Activated CD4-positive, alpha-beta T cell treated with anti-CD3 and anti-CD28 coated beads, Interleukin-2, amount 50 U/mL, for 16 hours (primary cell): ENCODE results near the gene CADM4.
"Not testable (repeated sequence)": the region's sequence is repeated elsewhere in the genome, so short reads cannot be mapped to it uniquely, and the experiment has no call there.

ENCODE experiments used
- DNase-seq: peaks from one replicate; pipeline ENCODE4 v3.0.0-alpha.2; 2020

CADM4 gene

GRCh38 chr19:43605875-43606568 is 33.6 kb downstream of the CADM4 start:
- no peak for DNase-seq

GRCh38 chr19:43600326-43600725 is 39.3 kb downstream of the CADM4 start:
- not testable (repeated sequence) for DNase-seq

GRCh38 chr19:43599635-43600295 is 39.9 kb downstream of the CADM4 start:
- DNase-seq = no peak

- no peak for DNase-seq
Observed at GRCh38 chr19:43598445-43599240, 41.0 kb downstream of the CADM4 start.

DNA sequence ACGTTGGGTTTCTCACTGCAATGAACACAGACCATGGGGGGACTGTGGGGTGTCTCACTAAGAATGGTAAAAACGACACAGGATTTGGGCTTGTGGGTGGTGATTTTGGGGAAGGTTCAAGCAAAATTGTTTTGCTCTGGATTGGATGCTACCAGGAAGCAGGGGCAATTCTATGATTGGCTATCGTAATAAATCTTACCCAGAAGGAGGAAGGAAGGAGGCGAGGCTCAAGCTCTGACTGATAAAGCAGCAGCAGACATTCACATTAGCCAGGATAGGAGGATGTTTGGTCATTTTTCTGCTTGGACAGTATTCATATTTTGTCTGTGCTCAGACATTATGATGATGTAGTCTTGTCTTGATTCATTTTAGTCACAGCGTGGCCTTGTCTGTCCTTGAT is 41.8 kb downstream of the CADM4 start:
- DNase-seq = no peak

GRCh38 chr19:43596842-43597461 is 42.7 kb downstream of the CADM4 start:
- DNase-seq = no peak

- peak; percentile 100 for DNase-seq
Observed at GRCh38 chr19:43595999-43596841, 43.4 kb downstream of the CADM4 start, which contains the start of the genes IRGQ and ZNF576. Gene IRGQ (minus strand): TSS chr19:43596134. CDS start chr19:43595338, 796 bp downstream. Gene ZNF576 (plus strand): TSS chr19:43596595. CDS start chr19:43597109, 514 bp downstream.

DNA sequence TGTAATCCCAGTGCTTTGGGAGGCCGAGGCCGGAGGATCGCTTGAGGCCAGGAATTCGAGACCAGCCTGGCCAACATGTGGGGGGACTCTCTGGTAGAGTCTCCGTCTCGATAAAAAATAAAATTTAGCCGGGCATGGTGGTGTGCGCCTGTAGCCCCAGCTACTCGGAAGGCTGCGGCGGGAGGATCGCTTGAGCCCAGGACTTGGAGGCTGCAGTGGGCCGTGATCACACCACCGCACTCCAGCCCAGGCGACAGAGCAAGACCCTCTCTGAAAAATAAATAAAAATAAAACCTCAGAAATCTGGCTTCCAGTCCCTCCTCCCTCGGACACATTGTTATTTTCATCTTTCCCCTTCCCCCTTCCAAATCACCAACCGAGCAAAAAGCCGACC is 44.0 kb downstream of the CADM4 start:
- DNase-seq = no peak

DNA sequence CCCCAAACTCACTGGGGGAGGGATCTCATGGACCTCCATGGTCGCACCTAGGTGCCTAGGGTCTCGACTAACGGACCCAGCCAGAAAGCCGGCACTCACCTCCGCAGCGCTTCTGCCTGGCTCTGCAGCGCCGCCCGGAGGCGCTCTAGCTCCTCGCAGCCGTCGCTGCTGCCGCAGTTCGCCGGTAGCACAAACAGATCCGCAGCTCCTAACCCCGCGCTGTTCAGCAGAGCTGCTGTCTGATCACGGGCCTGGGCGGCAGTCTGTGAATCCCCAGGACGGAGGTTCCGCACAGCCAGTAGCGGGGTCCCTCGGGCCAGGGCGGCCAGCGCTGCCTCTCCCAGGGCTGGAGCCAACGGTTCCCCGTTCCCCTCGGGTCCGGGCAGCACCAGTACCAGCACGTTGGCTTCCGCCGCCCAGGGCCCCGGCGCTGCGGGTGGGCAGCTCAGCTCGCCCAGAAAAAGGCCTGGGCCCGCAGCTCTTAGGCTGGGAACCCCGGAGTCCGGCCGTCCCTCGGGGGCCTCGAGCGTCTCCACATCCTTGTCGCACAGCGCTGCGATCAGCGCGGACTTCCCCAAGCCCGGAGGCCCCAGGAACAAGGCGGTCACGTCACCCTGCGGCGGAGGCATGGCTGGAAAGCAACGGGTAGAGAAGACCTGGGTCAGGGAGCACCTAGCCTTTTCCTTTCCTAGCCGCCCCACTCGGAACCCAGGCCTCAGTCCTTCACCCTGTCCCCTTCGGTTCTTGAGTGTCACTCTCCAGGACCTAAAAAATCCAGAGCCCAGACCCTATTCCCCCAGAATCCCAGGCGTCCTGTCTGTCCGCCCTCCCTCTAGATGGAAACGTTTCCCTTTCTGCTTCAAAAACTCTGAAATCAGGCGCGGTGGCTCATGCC is 44.7 kb downstream of the CADM4 start:
- peak; percentile 74 for DNase-seq

DNA sequence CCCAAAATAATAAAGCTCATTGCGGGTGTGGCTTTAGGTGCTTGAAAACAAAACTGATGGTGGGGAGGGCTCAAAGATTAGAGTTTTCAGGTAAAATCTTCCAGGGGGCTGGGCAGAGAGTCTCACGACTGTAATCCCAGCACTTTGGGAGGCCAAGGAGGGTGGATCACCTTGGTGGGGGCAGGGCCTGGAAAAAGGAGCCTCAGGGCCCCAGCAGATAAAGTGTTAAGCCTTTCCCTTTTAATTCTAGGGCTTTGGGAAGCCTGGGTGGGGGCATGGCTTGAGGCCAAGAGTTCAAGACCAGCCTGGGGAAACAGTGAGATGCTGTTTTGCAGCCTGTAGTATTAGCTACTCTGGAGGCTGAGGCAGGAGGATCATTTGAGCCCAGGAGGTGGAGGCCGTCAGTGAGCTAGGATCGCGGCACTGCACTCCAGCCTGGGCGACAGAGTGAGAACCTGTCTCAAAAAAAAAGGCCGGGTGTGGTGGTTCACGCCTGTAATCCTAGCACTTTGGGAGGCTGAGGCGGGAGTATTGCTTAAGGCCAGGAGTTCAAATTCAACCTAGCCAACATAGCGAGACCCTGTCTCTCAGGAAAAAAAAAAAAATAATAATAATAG is 45.5 kb downstream of the CADM4 start:
- DNase-seq = no peak

DNA sequence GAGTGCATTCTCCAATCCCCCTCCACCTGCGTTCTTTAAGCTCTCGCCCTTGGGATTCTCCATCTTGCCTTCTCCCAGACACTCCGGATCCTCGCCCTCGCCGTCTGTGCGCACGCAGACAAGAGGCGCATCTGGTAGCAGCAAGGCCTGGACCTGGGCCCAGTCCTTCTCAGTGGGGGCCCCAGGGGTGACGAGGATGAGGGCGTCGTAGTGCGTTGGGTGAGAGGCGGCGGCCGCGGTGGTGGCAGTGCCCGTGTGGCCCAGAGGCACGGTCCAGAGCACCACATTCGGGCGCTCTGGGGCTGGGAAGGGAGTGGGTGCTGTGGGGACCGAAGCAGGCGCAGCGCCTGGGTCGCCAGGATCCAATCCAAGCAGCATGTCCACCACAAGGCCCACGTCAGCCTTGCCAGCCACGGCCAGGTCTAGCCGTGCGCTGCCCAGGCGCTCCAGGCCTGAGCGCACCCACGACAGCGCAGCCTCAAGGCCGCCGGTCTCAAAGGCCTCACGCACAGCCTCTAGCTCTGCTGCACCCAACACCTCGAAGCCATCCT is 46.8 kb downstream of the CADM4 start:
- no peak for DNase-seq

DNA sequence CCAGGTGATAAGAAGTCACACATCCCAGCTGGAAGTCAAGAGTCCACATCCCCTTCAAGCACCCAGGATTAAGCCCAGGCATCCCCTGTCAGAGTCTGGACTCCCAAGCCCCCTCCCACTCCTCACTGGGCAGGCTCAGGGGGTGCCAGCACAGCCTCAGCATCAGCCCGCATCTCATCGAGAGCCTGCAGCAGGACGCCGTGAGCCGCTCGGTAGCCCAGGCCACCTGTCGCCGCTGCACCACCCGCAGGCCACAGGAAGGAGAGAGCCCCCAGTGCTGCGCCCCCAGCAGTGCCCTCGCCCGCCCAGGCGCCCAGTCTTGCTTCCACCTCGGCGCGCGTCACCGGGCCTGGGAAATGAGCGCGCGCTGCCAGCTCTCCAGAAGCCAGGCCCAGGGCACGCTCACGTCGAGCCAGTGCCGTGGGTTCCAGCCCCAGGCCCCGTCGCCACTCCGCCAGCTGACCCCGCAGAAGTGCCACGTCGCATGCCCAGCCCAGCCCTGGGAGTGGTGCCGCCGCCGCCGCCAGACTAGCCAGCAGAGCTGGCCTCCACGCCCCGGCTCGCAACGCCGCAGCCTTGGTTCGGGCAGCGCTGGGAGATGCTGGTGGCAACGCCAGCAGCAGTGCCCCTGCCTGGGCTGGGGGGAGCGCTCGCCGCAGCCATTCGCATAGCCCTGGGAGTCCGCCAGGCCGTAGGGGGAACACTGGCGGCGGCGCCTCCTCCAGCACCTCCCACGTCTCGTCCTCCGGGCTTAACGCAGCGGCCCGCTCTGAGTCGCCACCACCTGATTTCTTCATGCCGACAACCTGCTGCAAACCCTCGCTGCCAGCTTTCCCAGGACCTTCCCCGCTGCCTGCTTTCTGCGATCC is 47.5 kb downstream of the CADM4 start:
- DNase-seq = no peak

DNA sequence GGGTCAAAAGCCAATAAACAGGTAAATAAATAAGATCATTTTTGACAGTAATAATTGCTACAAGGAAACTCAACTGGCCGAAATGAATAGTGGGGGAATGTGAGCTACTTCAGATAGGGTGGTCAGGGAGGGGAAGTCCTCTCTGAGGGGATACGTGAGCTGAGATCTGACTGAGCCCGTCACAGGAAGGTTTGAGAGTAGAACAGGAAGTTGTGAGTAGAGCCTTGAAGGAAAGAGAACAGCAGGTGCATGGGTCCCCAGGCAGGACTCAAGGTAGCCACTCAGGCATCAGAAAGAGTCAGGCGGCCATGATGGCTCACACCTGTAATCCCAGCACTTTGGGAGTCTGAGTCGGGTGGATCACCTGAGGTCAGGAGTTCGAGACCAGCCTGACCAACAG is 50.0 kb downstream of the CADM4 start:
- no peak for DNase-seq

DNA sequence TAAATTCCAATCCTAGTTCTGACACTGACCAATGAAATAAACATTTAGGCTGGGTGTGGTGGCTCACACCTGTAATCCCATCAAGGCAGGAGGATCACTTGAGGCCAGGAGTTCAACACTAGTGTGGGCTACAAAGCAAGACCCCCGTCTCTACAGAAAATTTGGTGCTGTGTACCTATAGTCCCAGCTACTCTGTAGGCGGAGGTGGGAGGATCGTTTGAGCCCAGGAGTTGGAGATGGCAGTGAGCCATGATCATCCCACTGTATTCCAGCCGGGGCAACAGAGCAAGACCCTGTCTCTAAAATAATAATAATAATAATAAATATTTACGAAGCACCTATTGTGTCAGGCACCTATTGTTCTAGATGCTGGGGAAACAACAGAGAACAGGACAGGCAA is 50.4 kb downstream of the CADM4 start:
- no peak for DNase-seq

- not testable (repeated sequence) for DNase-seq
Observed at GRCh38 chr19:43587029-43587428, 52.6 kb downstream of the CADM4 start.

DNA sequence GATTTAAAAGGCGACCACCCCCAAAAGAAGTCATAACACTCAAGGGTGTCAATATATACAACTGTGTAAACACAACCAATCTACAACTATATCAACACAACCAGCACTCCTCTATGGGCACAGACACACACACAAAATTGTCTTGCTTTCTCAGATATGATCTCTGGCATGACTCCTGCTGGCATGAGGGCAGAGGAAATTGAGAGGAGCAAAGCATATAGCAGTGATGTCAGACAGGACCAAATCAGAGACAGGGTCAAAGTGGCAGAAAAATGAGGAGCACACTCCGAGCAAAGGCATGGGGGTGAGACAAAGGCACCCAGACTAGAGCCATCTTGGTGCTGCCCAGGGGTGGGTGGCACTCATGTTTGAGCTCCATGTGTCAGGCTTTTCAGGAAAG is 53.3 kb downstream of the CADM4 start:
- DNase-seq = no peak

GRCh38 chr19:43584484-43584883 is 55.2 kb downstream of the CADM4 start:
- no peak for DNase-seq

DNA sequence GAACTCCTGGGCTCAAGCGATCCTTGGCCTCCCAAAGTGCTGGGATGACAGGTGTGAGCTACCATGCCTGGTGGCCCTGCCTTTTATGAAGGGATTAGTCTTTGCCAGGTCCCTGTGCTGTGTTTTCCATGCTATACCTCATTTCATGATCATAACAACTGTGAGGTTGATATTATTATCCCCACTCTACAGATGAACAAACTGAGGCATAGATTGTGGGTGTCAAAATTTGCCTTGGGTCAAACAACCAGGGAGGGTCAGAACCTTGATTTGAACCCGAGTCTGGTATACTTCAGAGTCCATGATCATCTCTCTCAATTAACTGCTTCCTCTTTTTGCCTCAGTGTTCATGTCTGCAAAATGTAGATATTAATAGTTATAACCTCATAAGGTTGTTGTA is 57.2 kb downstream of the CADM4 start:
- no peak for DNase-seq

- no peak for DNase-seq
Observed at GRCh38 chr19:43581467-43581866, 58.2 kb downstream of the CADM4 start.
